Measurements from ENCODE around the gene EZR. TPM values are rescaled to one million over a fixed set of nuclear protein-coding genes. Genes with fewer than 3 reads are reported as not detected.

The EZR gene
- total RNA-seq, 1 donor: 89.4 TPM

GRCh38 chr6:158847786-158848185 is 28.6 kb upstream of the EZR start:
- DNase-seq (ENCODE audit: insufficient read length, low spot score, missing footprints): no peak
- no peaks in the 10 kb centered on the region for H3K27me3 ChIP-seq (ENCODE audit: insufficient read depth, low read length)
- no peak overlapping the region for H3K4me3 ChIP-seq (ENCODE audit: insufficient read depth, low read length)
- H3K36me3 ChIP-seq (ENCODE audit: insufficient read depth, low read length): no peaks in the 10 kb centered on the region
- no peaks in the 10 kb centered on the region for H3K9me3 ChIP-seq (ENCODE audit: low read depth, low read length)
- H2AFZ ChIP-seq (ENCODE audit: low read length): no peak overlapping the region
- no peaks in the 10 kb centered on the region for H3K79me2 ChIP-seq (ENCODE audit: insufficient read depth, low read length)
- TF ChIP-seq, protein P1, sequence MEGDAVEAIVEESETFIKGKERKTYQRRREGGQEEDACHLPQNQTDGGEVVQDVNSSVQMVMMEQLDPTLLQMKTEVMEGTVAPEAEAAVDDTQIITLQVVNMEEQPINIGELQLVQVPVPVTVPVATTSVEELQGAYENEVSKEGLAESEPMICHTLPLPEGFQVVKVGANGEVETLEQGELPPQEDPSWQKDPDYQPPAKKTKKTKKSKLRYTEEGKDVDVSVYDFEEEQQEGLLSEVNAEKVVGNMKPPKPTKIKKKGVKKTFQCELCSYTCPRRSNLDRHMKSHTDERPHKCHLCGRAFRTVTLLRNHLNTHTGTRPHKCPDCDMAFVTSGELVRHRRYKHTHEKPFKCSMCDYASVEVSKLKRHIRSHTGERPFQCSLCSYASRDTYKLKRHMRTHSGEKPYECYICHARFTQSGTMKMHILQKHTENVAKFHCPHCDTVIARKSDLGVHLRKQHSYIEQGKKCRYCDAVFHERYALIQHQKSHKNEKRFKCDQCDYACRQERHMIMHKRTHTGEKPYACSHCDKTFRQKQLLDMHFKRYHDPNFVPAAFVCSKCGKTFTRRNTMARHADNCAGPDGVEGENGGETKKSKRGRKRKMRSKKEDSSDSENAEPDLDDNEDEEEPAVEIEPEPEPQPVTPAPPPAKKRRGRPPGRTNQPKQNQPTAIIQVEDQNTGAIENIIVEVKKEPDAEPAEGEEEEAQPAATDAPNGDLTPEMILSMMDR (IDR thresholded peaks at IDR 0.05; ENCODE audit: extremely low read depth, low read depth, low read length): no peak
- no peaks in the 10 kb centered on the region for H4K20me1 ChIP-seq (ENCODE audit: insufficient read depth, low read length)
- peaks cover 20% of the 10 kb centered on the region for H3K4me1 ChIP-seq (ENCODE audit: insufficient read depth, low read length)
- no peak overlapping the region for H3K4me2 ChIP-seq (ENCODE audit: insufficient read depth, low read length)
- H3K27ac ChIP-seq (ENCODE audit: low read depth, low read length): no peak overlapping the region

GRCh38 chr6:158847012-158847529 is 27.9 kb upstream of the EZR start:
- Histone ChIP-seq H3K4me3 (ENCODE audit: insufficient read depth, low read length) (no peak overlapping the region), H3K27ac (ENCODE audit: low read depth, low read length) (no peak overlapping the region), H2AFZ (ENCODE audit: low read length) (no peak overlapping the region), H3K4me2 (ENCODE audit: insufficient read depth, low read length) (no peak overlapping the region), H3K36me3 (ENCODE audit: insufficient read depth, low read length) (no peaks in the 10 kb centered on the region), H3K9me3 (ENCODE audit: low read depth, low read length) (no peaks in the 10 kb centered on the region), H3K27me3 (ENCODE audit: insufficient read depth, low read length) (no peaks in the 10 kb centered on the region), H3K79me2 (ENCODE audit: insufficient read depth, low read length) (no peaks in the 10 kb centered on the region), H4K20me1 (ENCODE audit: insufficient read depth, low read length) (no peaks in the 10 kb centered on the region), H3K4me1 (ENCODE audit: insufficient read depth, low read length) (peaks cover 18% of the 10 kb centered on the region)
- TF ChIP-seq, protein P1 (IDR thresholded peaks at IDR 0.05; ENCODE audit: extremely low read depth, low read depth, low read length): no peak
- no peak for DNase-seq (ENCODE audit: insufficient read length, low spot score, missing footprints)

DNA sequence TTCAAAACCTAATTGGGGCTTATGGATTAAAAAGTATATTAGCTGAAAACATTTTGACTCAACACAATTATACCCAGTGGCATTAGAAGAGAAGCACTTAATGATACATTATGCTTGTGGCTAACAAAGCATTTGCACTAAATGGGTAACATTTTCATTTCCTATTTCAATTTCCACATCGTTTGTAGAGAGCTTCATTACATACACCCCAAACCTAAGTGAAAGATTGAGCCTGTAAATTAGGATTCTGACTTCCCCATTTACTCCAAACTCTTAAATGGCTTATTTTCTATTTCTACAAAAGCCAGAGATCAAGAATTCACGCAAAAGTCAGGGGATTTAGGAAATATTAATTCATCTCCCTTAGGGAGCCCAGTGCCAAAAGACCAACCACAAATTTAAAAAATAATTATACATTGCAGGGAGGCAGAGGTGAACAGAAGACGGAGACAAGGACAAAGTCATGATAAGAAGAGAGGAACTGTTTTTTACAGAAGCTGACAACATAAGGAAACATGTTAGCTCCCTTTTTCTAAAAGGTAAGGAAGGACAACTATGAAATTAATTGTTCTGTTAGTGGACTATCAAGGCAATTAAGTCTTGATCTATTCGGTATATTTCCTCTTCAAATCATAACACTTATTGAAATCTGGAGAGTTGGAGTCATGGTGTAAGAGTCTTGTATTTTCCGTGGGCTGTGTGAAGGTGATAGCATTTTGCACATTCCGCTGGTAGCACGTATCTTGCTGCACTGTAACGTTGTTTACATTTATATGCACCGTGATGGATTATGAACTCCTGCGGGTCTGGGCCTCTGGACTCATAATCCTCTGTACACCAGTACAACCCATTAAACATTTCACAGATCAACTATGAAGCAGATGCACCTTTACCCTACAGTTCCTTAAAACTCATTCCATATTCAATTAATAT is 24.8 kb upstream of the EZR start:
- Histone ChIP-seq H3K27me3 (ENCODE audit: insufficient read depth, low read length) (no peaks in the 10 kb centered on the region), H2AFZ (ENCODE audit: low read length) (no peak overlapping the region), H3K36me3 (ENCODE audit: insufficient read depth, low read length) (no peaks in the 10 kb centered on the region), H3K4me1 (ENCODE audit: insufficient read depth, low read length) (no peaks in the 10 kb centered on the region), H4K20me1 (ENCODE audit: insufficient read depth, low read length) (no peaks in the 10 kb centered on the region), H3K9me3 (ENCODE audit: low read depth, low read length) (no peaks in the 10 kb centered on the region), H3K4me3 (ENCODE audit: insufficient read depth, low read length) (no peak overlapping the region), H3K79me2 (ENCODE audit: insufficient read depth, low read length) (no peaks in the 10 kb centered on the region), H3K27ac (ENCODE audit: low read depth, low read length) (no peak overlapping the region), H3K4me2 (ENCODE audit: insufficient read depth, low read length) (no peak overlapping the region)
- TF ChIP-seq, protein P1 (IDR thresholded peaks at IDR 0.05; ENCODE audit: extremely low read depth, low read depth, low read length): no peak
- DNase-seq (ENCODE audit: insufficient read length, low spot score, missing footprints): no peak

DNA sequence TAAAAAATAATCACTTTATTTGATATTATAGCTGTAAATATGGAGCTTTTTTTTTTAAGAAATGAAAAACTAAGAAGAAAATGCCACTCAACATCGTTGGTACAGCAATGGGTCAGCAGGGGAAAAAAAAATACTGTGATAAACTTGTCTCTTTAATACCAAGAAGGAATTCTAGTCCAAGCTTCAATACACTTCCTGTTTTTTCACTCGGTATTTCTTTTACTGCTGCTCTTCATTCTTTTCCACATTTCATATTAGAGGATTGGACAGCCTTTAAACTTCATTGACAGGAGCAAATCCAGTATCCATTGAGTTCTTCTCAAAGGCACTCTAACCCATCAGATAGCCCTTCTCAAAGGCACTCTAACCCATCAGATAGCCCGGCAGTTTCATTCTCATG is 22.2 kb upstream of the EZR start:
- TF ChIP-seq, protein P1 (IDR thresholded peaks at IDR 0.05; ENCODE audit: extremely low read depth, low read depth, low read length): no peak
- Histone ChIP-seq H3K27ac (ENCODE audit: low read depth, low read length) (no peak overlapping the region), H3K36me3 (ENCODE audit: insufficient read depth, low read length) (no peaks in the 10 kb centered on the region), H3K4me2 (ENCODE audit: insufficient read depth, low read length) (no peak overlapping the region), H2AFZ (ENCODE audit: low read length) (peak overlapping the region; percentile 47), H3K4me3 (ENCODE audit: insufficient read depth, low read length) (no peak overlapping the region), H3K79me2 (ENCODE audit: insufficient read depth, low read length) (no peaks in the 10 kb centered on the region), H3K27me3 (ENCODE audit: insufficient read depth, low read length) (no peaks in the 10 kb centered on the region), H4K20me1 (ENCODE audit: insufficient read depth, low read length) (no peaks in the 10 kb centered on the region), H3K9me3 (ENCODE audit: low read depth, low read length) (no peaks in the 10 kb centered on the region), H3K4me1 (ENCODE audit: insufficient read depth, low read length) (no peaks in the 10 kb centered on the region)
- no peak for DNase-seq (ENCODE audit: insufficient read length, low spot score, missing footprints)
